HG03521 (cell line): ENCODE results near the gene ATP5PF.
"Not testable (repeated sequence)": the region's sequence is repeated elsewhere in the genome, so short reads cannot be mapped to it uniquely, and the experiment has no call there.

Experiments used
- ATAC-seq: cut with Tn5 transposase; IDR thresholded peaks from one replicate; pipeline ENCODE4 v1.9.1; 2021; ENCODE audit warnings: mild to moderate bottlenecking, moderate library complexity; ENCODE audit not compliant: unreplicated experiment

The ATP5PF gene

GRCh38 chr21:25734904-25735645 is at the start of gene ATP5PF, which contains the start of gene GABPA:
Gene ATP5PF (minus strand): TSS chr21:25734904. CDS start chr21:25729794, 5,110 bp downstream.
Gene GABPA (plus strand): TSS chr21:25734972. CDS start chr21:25741599, 6,627 bp downstream.
- ATAC-seq: peak; percentile 85

GRCh38 chr21:25778126-25778875 is 43.6 kb upstream of the ATP5PF start:
- ATAC-seq: not testable (repeated sequence)

- ATAC-seq: no peak
Measured at GRCh38 chr21:25776440-25776839, 41.7 kb upstream of the ATP5PF start.

GRCh38 chr21:25772686-25773085 is 38.0 kb upstream of the ATP5PF start:
- ATAC-seq: no peak

GRCh38 chr21:25767921-25768320 is 33.2 kb upstream of the ATP5PF start:
- ATAC-seq: no peak

- ATAC-seq: no peak
Measured at GRCh38 chr21:25764065-25764464, 29.4 kb upstream of the ATP5PF start.

- ATAC-seq: no peak
Measured at GRCh38 chr21:25760677-25761076, 26.0 kb upstream of the ATP5PF start.

GRCh38 chr21:25760061-25760460 is 25.4 kb upstream of the ATP5PF start:
- ATAC-seq: no peak

- no peak for ATAC-seq
Measured at GRCh38 chr21:25759573-25759972, 24.9 kb upstream of the ATP5PF start.

- ATAC-seq: no peak
Measured at GRCh38 chr21:25757531-25757930, 22.8 kb upstream of the ATP5PF start.

- no peak for ATAC-seq
Measured at GRCh38 chr21:25756190-25756932, 21.7 kb upstream of the ATP5PF start.

GRCh38 chr21:25752416-25752815 is 17.7 kb upstream of the ATP5PF start:
- no peak for ATAC-seq

- ATAC-seq: no peak
Measured at GRCh38 chr21:25750085-25750484, 15.4 kb upstream of the ATP5PF start.

- no peak for ATAC-seq
Measured at GRCh38 chr21:25744854-25745253, 10.2 kb upstream of the ATP5PF start.

- no peak for ATAC-seq
Measured at GRCh38 chr21:25742900-25743299, 8.2 kb upstream of the ATP5PF start.

GRCh38 chr21:25737421-25737820 is 2.7 kb upstream of the ATP5PF start:
- ATAC-seq: no peak

GRCh38 chr21:25735646-25736597 is 1.2 kb upstream of the ATP5PF start:
- peak; percentile 5 for ATAC-seq

- no peak for ATAC-seq
Measured at GRCh38 chr21:25734654-25734903, 125 bp downstream of the ATP5PF start.

- peak; percentile 1 for ATAC-seq
Measured at GRCh38 chr21:25733859-25734653, 648 bp downstream of the ATP5PF start.
